GM21737 (cell line): ENCODE data around the gene C11orf16.
A peak's percentile ranks its signal among the peaks of the same experiment; 100 is the strongest.
"Not testable (repeated sequence)": the region's sequence is repeated elsewhere in the genome, so short reads cannot be mapped to it uniquely, and the experiment has no call there.

ENCODE experiments used
- ATAC-seq: cut with Tn5 transposase; IDR thresholded peaks from one replicate; pipeline ENCODE4 v1.9.1; 2021; ENCODE audit warnings: mild to moderate bottlenecking, moderate library complexity; ENCODE audit not compliant: unreplicated experiment

The C11orf16 gene

DNA sequence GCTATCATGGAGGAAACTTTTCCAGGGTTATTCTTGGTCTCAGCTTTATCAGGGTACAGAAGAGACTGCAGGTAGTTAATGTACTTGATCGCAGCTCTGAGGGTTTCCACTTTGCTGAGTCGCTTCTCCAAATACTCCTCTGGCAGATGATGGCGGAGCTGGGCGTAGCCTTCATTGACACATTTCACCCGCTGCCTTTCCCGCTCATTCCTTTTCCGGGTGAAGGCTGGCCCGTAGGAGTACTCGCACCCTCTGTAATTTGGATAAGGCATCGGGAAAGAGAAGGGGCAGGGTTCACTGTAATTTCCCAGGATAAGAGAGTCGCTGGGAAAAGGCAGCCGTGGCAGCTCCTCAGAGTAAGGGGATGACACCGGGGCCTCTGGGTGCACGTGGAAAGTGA is 4.9 kb upstream of the C11orf16 start:
- ATAC-seq = no peak

DNA sequence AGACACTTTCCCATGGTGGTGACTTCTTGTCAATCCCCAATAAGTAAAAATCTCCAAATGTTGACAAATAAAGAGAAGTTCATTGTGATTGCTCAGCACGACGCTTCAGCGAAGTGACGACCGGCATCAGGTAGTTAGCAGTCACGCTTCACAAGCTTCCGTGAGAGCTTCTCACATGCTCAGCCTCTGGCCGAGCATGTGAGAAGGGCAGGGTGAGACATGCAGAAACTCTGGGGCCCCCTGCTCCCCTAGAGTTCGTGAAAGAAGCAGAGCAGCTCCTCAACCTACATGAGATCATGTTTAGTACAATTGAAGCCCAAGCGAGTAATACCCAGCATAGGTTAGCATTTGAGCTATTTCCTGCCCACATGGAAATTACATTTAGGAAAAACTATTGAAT is 4.4 kb upstream of the C11orf16 start:
- ATAC-seq = no peak

DNA sequence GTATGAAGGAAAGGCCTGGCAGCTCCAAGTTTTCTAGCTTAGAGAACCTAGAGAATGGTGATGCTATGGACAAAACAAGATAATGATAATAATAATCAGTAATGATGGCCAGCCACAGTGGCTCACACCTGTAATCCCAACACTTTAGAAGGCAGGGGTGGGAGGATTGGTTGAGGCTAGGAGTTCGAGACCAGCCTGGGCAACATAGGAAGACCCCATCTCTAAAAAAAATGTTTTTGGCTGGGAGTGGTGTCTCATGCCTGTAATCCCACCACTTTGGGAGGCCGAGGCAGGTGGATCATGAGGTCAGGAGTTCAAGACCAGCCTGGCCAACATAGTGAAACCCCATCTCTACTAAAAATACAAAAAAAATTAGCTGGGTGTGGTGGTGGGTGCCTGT is 3.0 kb upstream of the C11orf16 start:
- not testable (repeated sequence) for ATAC-seq

- no peak for ATAC-seq
These were observed 2.2 kb upstream of the C11orf16 start for GRCh38 chr11:8934742-8935488.

- ATAC-seq = no peak
These were observed 1.2 kb upstream of the C11orf16 start for GRCh38 chr11:8933931-8934330.

GRCh38 chr11:8930456-8931175 is 2.1 kb downstream of the C11orf16 start:
- ATAC-seq = no peak

DNA sequence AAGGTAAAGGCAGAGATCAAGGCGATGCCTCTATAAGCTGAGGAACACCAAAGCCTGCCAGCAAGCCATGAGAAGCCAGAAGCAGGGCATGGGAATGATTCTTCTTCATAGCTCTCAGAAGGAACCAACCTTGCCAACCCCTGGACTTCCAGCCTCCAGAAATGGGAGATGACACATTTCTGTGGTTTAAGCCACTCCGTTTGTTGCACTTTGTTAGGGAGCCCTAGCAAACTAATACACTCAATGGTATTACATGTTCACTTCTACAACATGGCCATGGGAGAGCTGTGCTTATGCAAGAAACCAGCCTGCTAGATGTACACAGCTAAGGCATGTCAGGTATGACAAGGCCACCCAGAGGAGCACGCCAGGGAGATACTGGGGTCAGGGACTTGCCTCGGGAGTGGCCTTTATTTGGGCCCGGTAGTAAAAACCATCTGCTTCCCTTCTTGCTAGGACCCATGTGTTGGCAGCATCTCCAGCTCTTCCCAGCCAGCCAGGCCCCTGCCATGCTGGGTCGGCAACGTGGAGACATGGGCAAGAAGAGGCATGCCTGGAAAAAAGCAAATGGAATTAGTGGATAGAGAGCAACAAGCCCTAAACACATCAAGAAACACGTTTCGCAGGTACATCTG is 3.6 kb downstream of the C11orf16 start:
- ATAC-seq = no peak

DNA sequence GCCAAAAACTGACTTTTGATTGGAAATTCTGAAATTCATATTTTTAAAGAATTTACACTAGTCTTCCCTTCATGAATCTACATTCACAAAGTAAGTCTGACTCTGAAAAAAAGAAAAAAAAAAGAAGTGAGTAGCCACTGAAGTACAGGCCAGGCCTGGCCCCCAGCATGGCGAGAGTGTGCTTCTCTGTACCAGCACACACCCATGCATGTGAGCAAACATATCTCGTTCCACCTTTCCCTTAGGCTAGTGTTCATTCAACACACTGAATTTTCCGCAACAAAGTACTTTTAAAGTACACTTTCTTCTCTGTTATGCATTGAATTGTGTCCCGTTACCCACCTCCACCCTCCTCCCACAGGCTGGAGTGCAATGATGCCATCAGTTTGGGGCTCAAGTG is 4.5 kb downstream of the C11orf16 start:
- ATAC-seq = no peak

DNA sequence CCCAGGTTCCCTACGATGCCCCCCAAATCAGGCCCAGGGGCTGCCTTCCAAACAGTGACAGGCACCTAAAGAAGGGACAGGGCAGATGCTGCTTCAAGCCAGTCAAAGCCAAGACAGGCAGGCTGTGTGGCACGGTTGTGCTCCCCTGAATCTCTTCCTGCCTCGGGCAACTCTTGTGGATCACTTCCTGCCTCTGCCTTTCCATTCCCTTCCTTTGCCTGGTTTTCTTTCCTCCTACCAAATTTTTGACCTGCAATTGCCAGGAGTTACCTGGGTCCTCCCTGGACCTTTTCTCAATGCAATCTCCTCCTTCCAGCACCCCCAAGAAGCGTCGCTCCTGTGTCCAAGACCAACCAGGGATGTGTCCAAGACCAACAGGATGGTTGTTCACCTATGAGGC is 5.5 kb downstream of the C11orf16 start:
- no peak for ATAC-seq

GRCh38 chr11:8926236-8926635 is 6.5 kb downstream of the C11orf16 start:
- ATAC-seq = no peak

DNA sequence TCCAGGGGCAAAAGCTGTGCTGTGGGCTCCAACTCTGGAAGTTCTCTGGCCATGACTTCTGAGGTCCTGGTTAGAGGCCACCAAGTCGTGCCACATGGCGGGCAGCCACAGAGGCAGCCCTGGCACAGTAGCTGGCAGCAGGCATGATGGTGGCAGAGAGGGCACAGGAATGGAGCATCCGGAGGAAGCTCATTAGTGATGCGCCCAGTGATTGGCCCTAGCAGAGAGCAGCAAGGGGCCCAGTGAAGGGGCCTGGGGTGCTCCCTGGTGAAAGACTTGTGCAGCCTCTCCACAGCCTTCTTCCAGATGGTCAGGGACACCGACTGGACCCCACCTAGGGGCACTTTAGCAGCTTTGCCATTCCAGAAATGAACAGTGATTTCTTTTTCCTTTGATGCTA is 7.0 kb downstream of the C11orf16 start:
- no peak for ATAC-seq

DNA sequence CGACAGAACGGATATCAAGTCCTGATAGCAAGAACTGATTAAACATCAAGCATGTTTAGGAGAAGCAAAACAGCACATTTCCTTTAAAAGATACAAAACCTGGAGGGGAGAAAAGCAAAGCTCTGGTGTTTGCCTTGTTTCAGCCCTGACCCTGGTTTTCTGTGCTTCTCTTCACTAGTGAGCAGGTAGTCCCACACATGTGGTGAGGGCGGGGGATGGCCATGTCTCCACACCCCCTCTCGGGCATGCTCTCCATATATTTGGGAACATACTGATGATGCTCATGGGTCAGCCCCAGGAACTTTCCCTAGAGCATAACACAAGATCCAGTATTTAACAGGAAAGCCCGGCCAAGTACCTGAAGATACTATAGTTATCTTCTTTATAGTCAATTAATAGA is 10.1 kb downstream of the C11orf16 start:
- ATAC-seq = no peak

DNA sequence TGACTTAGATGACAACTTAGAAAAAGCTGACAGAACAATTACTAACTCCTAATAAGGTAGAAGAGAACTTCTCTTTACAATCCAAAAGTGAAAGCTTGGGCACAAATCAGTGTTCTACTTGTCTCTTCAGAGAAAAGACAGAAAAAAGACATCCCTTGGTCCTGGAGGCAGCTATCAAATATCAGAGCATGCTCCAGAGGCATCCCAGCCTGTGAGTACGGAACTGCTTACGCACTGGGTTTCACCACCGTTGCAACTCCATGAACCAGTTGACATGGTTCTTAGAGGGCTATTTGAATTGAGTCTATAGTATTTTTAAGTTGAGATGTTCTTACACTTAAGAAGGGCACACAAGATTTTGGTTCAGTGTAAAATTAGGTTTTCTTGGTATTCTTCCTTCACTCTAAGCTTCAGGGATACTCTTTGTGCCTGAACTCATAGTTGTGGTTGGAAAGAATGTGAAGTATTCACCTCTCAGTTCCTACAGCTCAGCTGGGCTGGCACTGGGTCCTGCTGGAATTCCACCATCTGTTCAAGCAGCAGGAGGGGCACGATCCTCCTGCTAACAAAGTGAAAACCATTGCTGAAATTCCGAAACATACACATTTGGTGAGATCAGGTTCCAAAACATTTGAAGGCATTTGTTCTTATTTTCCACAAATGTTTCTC is 15.5 kb downstream of the C11orf16 start:
- ATAC-seq = no peak

DNA sequence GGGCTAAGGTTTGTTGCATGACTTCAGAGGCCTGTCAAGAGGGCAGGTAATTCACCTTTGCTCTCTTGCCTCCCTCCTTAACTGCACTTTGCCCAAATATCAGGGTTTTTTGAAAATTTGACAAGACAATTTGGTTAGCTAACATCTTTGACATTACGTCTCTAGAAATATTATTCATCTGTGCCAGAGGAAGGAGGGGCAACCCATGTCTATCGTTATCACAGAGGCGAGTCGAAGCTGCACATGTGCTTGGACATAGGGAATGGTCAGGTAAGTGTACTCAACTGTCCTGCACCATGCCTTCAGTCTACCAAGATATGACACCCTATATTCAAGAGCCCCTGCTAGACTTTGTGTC is 18.1 kb downstream of the C11orf16 start:
- no peak for ATAC-seq

- ATAC-seq = no peak
These were observed 18.6 kb downstream of the C11orf16 start for GRCh38 chr11:8913961-8914660.

- ATAC-seq = peak; percentile 82
These were observed 21.5 kb downstream of the C11orf16 start, which contains the start of gene AKIP1 for GRCh38 chr11:8911029-8911823. AKIP1 (plus strand) TSS chr11:8911189; CDS start chr11:8911450, 261 bp downstream.

GRCh38 chr11:8910649-8911026 is 22.1 kb downstream of the C11orf16 start:
- no peak for ATAC-seq

DNA sequence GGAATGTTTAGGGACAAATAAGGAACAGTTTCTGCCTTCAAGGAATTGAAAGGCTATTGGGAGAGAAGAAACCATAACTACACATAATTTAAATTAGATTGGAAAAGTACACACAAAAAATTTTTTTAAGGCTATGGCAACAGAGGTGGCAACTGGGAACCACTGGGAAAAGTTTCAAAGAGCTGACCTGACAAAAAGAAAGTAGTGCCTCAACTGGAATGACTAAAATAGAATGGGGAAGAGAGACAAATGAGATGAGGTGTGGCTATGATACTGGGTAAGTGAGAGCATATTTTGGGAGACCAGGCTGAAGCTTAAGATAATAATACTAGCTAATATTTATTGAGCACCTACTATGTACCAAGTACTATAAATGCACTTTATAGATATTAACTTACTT is 24.6 kb downstream of the C11orf16 start:
- ATAC-seq = no peak

DNA sequence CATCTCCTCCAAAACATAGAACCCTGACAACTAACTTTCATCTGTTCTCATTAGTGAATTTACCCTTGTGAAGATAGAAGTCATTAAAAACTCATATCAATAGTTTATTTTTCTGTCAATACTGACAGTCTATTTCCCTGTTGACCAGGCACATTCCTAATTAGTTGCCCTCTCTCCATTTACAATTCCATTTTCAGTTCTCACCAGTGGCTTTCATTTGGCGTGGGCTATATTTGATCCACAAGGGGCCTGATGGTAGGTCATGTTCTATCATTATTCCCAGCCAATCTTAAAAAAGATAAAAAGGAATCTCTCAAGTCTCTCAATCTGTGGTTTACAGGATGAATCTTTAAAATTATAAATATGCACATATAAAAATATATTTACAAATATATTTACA is 25.6 kb downstream of the C11orf16 start:
- no peak for ATAC-seq

DNA sequence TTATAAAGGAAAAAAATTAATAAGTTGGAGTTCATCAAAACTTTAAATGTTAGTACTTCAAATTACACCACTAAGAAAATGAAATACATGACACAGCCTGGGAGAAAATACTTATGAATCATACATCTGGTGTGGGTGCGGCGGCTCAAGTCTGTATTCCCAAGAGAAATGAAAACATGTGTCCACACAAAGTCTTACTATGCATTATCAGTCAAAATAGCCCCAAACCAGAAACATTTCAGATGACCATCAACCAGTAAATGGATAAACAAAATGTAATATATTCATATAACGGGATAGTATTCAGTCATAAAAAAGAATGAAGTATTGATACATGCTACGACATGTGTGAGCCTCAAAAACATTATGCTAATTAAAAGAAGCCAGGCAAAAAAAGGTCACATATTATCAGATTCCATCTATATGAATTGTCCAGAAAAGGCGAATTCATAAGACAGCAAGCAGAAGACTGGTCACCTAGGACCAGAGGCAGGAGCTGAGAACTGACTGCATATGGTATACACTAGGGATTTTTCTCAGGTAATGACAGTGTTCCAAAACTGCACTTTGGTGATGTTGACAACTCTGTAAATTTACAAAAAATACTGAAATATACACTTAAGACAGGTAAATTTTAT is 27.1 kb downstream of the C11orf16 start:
- ATAC-seq = no peak
